Measurements from ENCODE around the gene CACNA1I.

The CACNA1I gene

DNA sequence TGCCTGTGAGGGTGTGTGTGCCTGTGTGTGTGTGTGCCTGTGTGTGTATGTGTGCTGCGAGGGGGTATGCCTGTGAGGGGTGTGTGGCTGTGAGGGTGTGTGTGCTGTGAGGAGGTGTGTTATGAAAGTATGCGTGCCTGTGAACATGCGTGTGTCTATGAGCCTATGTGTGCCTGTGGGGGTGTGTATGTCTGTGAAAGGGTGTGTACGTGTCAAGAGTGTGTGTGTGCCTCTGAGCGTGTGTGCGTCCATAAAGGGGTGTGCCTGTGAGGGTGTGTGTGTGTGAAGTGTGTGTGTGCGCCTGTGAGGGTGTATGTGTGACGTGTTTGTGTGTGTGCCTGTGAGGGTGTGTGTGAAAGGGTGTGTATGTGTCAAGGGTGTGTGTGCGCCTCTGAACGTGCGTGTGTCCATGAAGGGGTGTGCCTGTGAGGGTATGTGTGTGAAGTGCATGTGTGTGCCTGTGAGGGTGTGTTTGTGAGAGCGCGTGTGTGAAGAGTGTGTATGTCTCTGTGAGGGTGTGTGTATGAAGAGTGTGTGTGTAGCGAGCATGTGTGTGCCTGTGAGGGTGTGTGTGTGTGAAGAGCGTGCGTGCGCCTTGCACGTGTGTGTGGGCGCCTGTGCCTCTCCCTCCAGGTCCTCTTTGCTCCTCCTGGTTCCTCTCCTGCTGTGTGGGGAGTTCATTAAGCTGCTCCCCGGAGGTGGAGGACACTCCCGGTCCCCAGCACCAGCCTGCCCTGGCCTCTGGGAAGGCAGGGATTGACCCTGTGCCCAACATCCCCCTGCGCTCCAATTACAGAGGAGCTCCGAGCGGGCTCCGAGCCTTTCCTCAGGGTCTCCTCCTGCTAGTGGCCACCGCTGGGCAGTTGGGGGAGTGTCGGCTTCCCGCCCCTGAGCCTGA, 53.3 kb downstream of the CACNA1I start:
- DNase-seq (ENCODE audit: low read depth, low spot score) = no peak

DNA sequence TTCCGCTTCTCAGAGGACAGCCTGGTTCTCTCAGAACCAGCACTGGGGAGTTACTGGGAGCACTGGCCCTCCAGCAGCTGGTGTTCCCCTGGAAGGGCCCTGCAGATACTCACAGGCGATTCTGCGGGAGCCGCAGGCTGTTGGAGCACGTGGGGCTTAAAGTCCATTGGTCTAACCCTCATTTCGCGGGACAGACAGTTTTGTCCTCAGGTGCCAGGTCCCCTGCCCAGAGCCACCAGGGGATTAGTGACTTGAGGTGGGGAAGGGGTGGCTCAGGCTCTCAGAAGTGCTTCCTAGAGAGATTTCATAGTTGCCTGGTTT, 53.9 kb downstream of the CACNA1I start:
- DNase-seq (ENCODE audit: low read depth, low spot score) = no peak

DNA sequence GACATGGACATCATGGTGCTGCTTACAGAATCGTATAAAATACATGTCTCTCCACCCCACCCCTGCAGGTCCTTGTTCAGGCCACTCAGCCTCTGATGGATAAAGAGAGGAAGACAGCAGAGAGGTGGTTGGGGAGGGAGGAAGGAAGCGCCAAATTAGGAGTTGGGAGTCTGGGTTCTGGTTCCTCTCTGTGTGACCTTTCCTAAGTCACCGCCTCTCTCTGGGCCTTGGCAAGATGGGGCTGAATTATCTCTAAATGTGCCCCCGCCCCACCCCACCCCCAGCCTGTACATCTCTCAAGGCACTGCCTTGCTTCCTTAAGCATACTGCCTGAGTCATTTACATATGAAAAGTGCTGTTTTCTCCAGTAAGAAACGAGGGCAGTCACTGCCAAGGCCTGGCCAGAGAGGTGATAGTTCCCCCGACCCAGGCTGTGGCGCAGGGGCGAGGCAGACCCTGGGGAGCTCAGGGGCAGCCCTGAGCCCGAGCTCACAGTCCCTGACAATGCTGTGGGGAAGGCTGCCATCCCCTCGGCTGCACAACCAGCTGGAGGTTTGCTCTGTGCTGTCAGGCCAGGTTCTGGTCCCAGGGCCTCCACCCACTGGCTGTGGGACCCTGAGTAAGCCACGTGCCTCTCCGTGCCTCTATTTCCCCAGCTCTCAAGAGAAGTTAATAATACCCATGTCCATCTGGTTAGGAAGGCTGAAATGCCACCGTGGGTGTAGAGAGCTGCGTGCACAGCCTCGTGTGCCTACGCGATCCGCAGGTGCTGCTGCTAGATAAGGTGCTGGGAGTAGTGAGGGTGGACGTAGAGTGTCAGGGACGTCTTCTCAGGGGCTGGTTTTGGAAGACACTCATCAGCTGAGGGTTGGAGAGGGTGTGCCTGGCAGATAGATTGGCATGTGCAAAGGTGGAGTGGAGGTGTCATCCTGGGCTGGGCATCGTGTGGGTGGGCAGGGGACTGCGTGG, 55.3 kb downstream of the CACNA1I start:
- DNase-seq (ENCODE audit: low read depth, low spot score) = no peak

DNA sequence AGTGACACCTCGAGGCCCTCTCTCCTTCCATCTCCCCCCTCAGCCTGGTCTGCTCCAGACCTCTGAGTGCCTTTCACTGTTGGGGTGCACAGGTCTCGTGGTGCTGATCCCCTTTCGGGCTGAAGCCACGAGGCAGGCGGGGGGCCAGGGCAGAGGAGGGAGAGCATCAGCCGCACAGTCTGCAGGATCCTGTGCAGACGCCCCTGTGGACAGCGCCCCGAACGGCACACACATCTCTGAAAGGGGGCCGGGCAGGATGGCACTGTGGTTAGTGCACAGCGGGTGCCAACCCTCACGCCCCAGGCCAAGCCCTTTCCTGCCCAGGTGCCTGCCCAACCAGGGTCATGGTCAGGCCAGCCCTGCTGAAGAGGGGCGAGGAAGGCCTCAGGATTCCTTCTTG, 56.7 kb downstream of the CACNA1I start:
- DNase-seq (ENCODE audit: low read depth, low spot score) = no peak

DNA sequence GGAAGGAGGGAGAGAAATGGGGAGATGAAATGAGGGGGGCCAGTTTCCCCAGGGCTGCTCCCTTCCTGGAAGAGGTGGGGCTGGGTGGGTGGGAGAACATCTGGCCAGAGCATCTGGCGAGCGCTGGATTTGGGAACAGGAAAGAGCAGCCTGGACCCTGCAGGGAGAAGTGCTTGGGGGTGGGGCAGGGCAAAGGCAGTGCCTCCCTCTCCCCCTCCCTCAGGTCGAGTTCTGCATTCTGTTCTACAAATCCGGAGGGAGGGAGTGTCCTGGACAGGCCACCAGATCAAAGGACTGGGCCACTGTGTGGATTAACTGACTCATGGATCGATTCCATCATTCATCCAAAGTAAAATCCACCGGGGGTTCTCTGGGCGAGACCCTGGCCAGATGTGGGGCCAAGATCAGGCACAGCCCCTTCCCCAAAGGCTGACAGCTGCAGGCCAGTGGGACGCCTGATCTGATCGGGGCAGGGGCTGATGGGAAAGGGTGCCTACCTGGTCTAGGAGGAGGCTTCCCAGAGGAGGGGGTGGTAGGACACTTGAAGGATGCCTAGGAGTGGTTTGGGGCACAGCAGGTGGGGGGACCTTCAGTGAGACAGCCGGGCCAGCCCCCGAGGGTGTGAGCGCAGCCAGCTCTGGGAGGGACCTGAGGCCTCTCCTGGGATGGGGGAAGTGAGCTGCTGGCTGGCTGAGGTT, 57.5 kb downstream of the CACNA1I start:
- DNase-seq (ENCODE audit: low read depth, low spot score) = no peak

DNA sequence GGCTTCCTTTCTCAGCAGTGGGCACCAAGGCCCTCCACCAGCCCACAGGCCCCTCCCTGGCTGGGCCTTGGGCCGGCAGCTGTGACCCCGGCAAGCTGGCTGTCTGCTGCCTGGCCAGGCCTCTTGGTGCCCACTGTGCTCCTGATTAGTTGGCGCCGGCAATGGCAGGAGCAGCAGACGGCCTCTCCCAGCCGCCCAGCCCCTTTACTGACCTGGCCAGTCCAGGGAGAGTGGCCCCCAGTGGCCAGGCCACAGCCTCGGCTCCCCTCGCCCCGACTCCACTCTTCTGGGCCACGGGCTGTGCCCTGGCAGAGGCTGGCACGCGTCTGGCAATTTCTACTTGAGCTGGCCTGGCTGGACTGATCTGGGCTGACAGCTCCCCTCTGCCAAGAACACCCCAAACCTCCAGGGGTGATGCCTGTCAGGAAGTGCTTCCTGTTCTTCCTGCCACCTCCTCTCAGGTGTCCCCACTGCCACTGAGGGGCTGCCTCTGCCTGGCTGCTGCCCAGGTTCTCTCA, 58.1 kb downstream of the CACNA1I start:
- DNase-seq (ENCODE audit: low read depth, low spot score) = no peak

DNA sequence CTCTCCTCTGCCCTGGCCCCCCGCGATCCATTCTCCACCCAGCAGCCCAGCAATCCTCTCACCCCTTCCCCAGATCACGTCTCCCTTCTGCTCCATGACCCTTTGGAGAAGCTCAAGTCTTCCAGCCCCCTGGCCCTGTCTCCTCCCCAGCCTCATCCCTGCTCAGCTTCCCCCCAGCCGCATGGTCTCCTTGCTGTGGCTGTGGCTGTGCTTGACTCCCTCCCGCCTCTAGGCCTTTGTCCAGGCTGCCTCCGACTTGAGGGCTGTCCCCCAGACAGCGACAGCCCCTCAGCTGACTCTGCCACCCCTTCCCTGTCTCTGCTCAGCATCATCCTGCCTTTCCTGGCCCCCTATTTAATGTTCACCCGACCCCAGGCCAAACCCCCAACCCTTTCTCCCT, 59.3 kb downstream of the CACNA1I start:
- DNase-seq (ENCODE audit: low read depth, low spot score) = no peak

DNA sequence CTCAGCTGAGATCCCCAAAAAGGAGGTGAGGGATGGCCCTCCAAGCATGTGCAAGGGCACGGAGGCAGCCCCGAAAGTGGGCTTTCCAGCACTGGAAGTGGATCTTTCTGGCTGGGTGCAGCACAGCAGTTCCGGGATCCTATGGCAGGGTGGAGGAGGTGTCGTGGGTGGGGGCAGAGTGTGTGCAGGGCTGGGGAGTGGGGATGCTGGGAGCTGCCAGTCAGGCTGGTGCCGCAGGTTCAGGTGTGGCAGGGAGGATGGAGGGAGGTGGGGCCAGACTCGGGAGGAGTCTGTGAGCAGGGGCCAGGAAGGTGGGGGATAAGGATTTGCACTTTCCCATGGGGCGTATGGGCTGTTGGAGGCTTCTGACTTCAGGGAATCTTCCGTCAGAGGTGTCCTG, 60.2 kb downstream of the CACNA1I start:
- no peak for DNase-seq (ENCODE audit: low read depth, low spot score)

DNA sequence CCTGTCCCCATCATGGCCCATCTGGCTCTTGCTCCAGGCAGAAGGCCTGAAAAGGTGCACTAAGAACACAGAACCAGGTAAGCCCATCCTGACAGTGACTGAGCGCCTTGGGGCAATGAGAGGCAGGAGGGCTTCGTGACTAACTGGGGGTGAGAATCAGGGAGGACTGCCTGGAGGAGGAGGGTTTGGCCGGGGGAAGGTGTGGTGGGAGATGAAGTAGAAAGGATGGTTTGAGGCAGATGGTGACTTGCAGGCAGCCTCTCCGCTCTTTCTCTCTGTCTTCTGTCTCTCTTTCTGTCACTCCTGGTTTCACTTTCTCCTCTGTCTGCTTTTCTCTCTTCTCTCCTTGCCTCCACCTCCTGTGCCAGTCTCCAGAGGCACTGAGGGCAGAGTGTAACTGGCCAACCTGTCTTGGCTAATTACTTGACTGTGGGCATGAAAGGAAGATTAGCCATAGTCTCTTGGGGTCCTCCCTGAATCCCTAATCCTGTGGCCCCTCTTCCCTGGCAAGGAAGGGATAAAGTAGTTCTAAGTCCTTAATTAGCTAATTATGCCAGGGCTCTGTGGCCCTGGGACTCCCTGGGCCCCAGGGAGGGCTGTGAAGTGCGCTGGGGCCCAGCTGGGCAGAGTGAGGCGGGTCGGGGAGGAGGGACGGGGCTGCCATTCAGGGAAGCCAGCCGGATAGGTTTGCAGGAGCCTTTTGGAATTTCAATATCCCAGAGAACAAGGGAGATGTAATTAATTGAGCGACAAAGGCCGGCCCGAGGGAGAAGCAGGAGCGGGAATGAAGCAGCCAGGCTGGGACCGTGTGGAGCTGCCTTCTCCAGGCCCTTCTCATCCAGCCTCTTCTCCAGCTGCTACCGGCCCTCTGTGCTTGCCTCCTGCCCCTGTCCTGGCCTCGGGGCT, 61.1 kb downstream of the CACNA1I start:
- no peak for DNase-seq (ENCODE audit: low read depth, low spot score)

DNA sequence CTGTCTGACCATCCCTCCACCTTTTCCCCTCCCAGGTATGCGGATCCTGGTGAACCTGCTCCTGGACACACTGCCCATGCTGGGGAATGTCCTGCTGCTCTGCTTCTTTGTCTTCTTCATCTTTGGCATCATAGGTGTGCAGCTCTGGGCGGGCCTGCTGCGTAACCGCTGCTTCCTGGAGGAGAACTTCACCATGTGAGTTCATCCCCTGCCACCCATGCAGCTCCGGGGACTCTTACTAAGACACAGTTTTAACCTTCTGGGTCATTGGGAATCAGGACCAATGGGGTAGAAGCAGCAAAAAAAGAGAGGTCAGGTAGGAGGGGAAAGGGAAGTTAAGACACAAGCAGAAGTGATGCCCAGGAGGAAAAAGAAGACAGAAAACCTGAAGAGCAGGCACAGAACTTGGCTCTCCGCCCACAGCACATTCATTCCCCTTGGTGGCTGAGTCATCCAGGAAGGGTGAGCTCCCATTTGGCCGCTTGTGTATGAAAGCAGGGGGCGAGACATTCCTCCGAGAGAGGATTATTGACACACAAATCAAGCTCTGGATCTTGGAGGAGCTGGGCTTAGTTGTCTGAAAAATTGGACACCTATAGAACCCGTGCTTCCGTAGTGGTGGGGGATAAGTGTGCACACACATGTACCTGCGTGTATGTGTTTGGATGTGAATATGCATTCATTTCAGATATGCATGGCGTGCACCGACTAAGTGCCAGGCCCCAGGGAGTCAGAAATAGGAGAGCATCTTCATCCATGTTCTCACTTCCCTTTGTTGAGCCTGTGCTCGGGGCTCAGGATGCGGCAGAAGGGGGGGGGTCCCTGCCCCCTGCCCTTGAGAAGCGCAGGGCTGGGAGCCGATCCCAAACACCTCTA, 64.2 kb downstream of the CACNA1I start:
- DNase-seq (ENCODE audit: low read depth, low spot score) = peak; percentile 60

DNA sequence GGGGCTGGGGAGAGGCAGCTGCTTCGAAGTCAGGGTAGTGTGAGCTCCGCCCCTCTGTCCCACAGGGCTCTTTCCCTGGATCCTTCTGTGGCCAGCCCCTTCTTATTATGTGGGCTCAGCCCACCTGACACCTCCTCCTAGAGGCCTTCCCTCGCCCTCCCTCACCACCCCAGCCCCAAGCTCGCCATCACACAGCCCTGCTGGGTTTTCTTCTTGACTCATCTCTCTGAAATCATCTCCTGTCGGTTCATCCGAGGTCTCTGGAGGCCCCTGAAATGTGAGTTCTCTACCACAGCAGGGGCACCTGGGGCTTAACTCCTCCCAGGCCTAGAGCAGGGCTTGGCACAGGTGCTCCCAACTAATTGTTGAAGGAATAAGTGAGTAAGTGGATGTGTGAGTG, 65.2 kb downstream of the CACNA1I start:
- DNase-seq (ENCODE audit: low read depth, low spot score) = no peak

DNA sequence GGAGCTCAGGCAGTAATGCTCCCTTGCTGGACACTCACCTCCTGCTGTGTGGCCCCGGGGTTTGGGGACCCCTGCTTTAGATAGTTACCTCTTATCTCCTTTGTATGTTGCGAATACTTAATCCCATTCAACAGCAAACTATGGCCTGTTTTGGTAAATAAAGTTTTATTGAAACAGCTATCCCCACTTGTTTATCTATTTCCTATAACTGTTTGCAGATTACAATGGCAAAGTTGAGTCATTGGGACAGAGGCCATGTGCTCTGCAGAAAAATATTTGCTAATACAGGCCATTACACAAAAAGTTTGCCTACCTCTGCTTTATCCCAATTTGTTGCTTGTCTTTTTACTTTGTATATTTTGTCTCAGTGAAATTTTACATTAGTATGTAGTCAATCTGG, 68.4 kb downstream of the CACNA1I start:
- DNase-seq (ENCODE audit: low read depth, low spot score) = no peak

DNA sequence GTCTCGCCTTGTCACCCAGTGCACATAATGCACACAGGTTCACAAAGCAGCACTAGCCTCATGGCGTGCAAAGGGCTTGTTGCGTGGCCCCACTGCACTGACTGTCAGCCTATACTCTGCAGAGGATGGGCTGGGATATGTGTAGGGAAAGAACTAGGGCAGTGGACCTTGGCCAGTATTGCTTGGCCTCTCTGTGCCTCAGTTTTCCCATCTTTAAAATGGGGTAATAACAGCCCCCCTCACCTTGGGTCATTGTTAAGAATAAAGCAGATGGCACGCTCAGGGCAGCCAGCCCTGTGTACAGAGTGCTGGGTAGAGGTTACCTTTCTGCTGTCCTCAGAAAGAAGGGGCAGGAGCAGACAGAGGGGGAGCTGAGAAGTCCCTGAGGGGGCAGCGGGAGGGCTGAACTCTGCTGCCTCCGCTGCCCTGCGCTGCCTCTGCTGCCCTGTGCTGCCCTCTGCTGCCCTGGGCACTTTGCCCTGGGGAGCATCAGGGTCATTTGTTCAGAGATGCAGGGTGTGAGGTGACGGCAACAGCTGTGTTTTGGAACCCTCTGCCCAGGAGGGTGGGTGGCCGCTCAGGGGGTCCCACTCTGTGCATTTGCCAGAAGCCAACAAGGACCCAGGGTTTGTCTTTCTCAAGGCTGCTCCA, 71.2 kb downstream of the CACNA1I start:
- DNase-seq (ENCODE audit: low read depth, low spot score) = no peak

DNA sequence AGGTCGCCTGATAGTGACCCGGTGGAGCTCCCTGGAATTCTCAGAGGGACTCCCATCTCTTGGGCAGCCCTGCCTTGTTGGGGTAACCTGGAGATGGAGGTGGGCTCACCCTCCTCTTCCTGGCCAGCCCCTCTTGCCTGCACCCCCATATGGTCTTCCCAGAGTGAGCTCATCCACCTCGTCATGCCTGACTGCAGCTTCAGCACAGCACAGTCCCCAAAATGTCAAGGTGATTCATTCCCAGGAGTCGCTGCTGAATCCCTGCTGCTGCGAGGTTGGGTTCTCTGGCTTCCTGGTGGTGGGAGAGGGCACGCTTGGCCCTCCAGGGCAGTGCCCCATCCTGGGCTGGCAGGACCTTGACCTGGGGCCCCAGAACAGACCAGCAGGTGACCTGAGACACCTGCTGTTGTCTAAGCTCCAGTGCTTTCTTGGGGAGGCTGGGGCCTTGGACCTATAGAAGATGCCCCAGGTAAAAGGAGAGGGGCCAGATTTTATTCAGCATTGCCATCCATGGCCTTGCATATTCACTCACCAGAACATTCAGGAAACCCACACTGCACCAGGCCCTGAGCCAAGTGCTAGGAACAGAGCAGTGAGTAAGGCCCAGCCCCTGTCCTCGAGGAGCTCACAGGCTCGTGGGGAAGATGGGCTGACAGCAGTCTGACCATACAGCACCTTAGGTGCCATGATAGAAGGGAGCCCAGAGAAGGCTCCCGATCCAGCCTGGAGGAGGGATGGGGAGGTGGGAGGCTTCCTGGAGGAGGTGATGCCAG, 72.9 kb downstream of the CACNA1I start:
- no peak for DNase-seq (ENCODE audit: low read depth, low spot score)

DNA sequence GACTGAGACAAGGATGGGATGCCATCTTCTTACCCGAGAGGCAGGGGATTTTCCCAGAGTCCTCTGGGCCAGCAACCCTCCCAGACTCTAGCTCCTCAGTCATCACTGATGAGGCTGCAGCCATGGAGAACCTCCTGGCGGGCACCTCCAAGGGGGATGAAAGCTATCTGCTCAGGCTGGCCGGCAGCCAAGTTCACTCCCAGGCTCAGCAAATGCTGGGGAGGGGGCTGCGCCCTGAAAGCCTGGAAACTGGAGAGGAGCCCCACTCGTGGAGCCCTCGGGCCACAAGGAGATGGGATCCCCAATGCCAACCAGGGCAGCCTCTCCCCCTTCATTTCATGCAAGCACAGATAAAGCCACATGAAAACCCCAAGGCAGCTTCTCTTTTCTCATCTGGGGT, 75.0 kb downstream of the CACNA1I start:
- no peak for DNase-seq (ENCODE audit: low read depth, low spot score)

DNA sequence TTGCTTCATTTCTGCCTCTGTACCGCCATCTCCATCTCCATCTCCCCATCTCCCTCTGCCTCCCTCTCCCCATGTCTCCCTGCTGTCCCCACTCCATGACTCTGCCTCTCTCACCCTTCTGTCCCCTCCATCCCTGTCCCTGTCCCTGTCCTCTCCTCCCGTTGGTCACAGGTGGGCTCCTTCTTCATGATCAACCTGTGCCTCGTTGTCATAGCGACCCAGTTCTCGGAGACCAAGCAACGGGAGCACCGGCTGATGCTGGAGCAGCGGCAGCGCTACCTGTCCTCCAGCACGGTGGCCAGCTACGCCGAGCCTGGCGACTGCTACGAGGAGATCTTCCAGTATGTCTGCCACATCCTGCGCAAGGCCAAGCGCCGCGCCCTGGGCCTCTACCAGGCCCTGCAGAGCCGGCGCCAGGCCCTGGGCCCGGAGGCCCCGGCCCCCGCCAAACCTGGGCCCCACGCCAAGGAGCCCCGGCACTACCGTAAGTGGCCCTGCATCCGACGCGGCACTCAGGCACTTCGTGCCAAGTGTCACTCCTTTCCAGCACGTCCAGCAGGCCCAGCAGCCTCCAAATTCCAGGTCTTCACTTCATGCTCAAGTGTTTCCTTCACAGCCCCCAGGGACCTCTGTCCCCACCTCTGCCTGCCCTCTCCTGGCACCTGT, 76.0 kb downstream of the CACNA1I start:
- DNase-seq (ENCODE audit: low read depth, low spot score) = no peak

DNA sequence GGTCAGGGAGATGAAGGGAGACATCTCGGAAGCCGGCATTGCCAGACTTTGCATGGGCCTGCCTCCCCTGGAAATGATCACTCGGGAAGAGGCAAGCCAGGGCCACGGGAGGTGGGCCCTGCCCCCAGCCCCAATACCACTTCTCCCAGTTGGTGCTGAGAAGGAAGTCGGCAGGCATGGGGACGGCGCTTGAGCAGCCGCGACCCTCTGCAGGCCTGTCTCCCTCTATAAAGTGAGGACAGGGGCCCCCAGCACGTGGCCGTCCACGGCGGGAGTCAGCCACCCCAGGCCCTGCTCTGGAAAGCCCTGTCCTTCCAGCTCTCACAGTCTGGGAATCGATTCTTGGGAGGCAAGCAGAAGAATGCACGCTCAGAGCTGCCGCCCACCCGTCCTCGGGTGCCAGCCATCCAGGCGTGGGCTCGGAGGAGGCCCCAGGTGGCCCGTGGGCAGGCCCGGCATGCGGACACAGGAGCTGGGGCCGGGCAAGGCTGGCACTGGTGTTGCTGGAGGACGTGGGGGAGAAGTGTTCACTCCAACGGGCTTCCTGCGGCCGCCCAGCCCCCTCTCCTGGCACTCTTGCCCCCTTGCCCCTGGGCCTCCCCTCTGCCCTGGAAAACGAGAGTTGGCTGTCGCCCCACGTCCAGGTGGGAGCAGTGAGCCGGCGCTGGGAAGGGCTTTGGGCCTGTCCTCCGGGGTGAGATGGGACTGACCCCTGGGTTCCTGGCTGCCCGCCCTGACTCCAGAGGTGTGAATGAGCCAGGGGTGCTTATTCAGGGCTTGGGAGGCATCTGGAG, 77.5 kb downstream of the CACNA1I start:
- no peak for DNase-seq (ENCODE audit: low read depth, low spot score)

Measured in smooth muscle cell of the brain vasculature (primary cell).